ENCODE results near the gene PAAF1.

The PAAF1 gene

GRCh38 chr11:73965076-73965763 lies 88.4 kb downstream of the PAAF1 start:
- TF ChIP-seq ZNF274 (IDR thresholded peaks at IDR 0.05; ENCODE audit: low read depth, low read length), result no peak
- no peak overlapping the region for H3K4me3 ChIP-seq (ENCODE audit: low read length)

- TF ChIP-seq ZNF274 (IDR thresholded peaks at IDR 0.05; ENCODE audit: low read depth, low read length), result no peak
- no peak overlapping the region for H3K4me3 ChIP-seq (ENCODE audit: low read length)
Measured at GRCh38 chr11:73965764-73966121, 88.9 kb downstream of the PAAF1 start.

- H3K4me3 ChIP-seq (ENCODE audit: low read length), result no peak overlapping the region
- TF ChIP-seq ZNF274 (IDR thresholded peaks at IDR 0.05; ENCODE audit: low read depth, low read length), result no peak
Measured at GRCh38 chr11:73968356-73968966, 91.7 kb downstream of the PAAF1 start.

GRCh38 chr11:73969091-73969490 lies 92.3 kb downstream of the PAAF1 start:
- H3K4me3 ChIP-seq (ENCODE audit: low read length), result no peak overlapping the region
- no peak for TF ChIP-seq ZNF274 (IDR thresholded peaks at IDR 0.05; ENCODE audit: low read depth, low read length)

- TF ChIP-seq ZNF274 (IDR thresholded peaks at IDR 0.05; ENCODE audit: low read depth, low read length), result no peak
- no peak overlapping the region for H3K4me3 ChIP-seq (ENCODE audit: low read length)
Measured at GRCh38 chr11:73969991-73970800, 93.4 kb downstream of the PAAF1 start.

GRCh38 chr11:73971175-73971719 lies 94.4 kb downstream of the PAAF1 start:
- no peak overlapping the region for H3K4me3 ChIP-seq (ENCODE audit: low read length)
- no peak for TF ChIP-seq ZNF274 (IDR thresholded peaks at IDR 0.05; ENCODE audit: low read depth, low read length)

GRCh38 chr11:73972187-73972586 lies 95.4 kb downstream of the PAAF1 start:
- H3K4me3 ChIP-seq (ENCODE audit: low read length), result no peak overlapping the region
- TF ChIP-seq ZNF274 (IDR thresholded peaks at IDR 0.05; ENCODE audit: low read depth, low read length), result no peak

- no peak for TF ChIP-seq ZNF274 (IDR thresholded peaks at IDR 0.05; ENCODE audit: low read depth, low read length)
- H3K4me3 ChIP-seq (ENCODE audit: low read length), result no peak overlapping the region
Measured at GRCh38 chr11:73972620-73973449, 96.0 kb downstream of the PAAF1 start.

- no peak overlapping the region for H3K4me3 ChIP-seq (ENCODE audit: low read length)
- no peak for TF ChIP-seq ZNF274 (IDR thresholded peaks at IDR 0.05; ENCODE audit: low read depth, low read length)
Measured at GRCh38 chr11:73974604-73975478, 98.0 kb downstream of the PAAF1 start.

- no peak overlapping the region for H3K4me3 ChIP-seq (ENCODE audit: low read length)
- TF ChIP-seq ZNF274 (IDR thresholded peaks at IDR 0.05; ENCODE audit: low read depth, low read length), result no peak
Measured at GRCh38 chr11:73975479-73975757, 98.6 kb downstream of the PAAF1 start.

- TF ChIP-seq ZNF274 (IDR thresholded peaks at IDR 0.05; ENCODE audit: low read depth, low read length), result no peak
- no peak overlapping the region for H3K4me3 ChIP-seq (ENCODE audit: low read length)
Measured at GRCh38 chr11:73976451-73977151, 99.8 kb downstream of the PAAF1 start.

GRCh38 chr11:73977856-73978519 lies 101.2 kb downstream of the PAAF1 start:
- no peak for TF ChIP-seq ZNF274 (IDR thresholded peaks at IDR 0.05; ENCODE audit: low read depth, low read length)
- H3K4me3 ChIP-seq (ENCODE audit: low read length), result no peak overlapping the region
